AG10803 (cell line): ENCODE data around the gene CCDC8.
"Not testable (repeated sequence)": the region's sequence is repeated elsewhere in the genome, so short reads cannot be mapped to it uniquely, and the experiment has no call there.

ENCODE experiments used
- DNase-seq: peaks from one replicate; pipeline ENCODE4 v3.0.0; 2010; ENCODE audit warnings: low read depth
- H3K4me3 ChIP-seq: 2 replicates; pipeline ENCODE4 v1.5.1; 2011; ENCODE audit warnings: mild to moderate bottlenecking, low read length, control low read depth
- TF ChIP-seq, protein P1 (sequence below): conservative IDR thresholded peaks from 2 replicates; pipeline ENCODE4 v1.5.1; 2011; ENCODE audit warnings: mild to moderate bottlenecking, low read length, control low read depth, inconsistent platforms

The CCDC8 gene

GRCh38 chr19:46420056-46420455 lies 6.7 kb upstream of the CCDC8 start:
- TF ChIP-seq, protein P1, sequence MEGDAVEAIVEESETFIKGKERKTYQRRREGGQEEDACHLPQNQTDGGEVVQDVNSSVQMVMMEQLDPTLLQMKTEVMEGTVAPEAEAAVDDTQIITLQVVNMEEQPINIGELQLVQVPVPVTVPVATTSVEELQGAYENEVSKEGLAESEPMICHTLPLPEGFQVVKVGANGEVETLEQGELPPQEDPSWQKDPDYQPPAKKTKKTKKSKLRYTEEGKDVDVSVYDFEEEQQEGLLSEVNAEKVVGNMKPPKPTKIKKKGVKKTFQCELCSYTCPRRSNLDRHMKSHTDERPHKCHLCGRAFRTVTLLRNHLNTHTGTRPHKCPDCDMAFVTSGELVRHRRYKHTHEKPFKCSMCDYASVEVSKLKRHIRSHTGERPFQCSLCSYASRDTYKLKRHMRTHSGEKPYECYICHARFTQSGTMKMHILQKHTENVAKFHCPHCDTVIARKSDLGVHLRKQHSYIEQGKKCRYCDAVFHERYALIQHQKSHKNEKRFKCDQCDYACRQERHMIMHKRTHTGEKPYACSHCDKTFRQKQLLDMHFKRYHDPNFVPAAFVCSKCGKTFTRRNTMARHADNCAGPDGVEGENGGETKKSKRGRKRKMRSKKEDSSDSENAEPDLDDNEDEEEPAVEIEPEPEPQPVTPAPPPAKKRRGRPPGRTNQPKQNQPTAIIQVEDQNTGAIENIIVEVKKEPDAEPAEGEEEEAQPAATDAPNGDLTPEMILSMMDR: no peak

GRCh38 chr19:46415804-46416709 lies 2.7 kb upstream of the CCDC8 start:
- peak overlapping the region; percentile 58 for H3K4me3 ChIP-seq
- DNase-seq: peak; percentile 76

More at GRCh38 chr19:46420056-46420455, 6.7 kb upstream of the CCDC8 start:
- no peak for DNase-seq
- H3K4me3 ChIP-seq: no peak overlapping the region

DNA sequence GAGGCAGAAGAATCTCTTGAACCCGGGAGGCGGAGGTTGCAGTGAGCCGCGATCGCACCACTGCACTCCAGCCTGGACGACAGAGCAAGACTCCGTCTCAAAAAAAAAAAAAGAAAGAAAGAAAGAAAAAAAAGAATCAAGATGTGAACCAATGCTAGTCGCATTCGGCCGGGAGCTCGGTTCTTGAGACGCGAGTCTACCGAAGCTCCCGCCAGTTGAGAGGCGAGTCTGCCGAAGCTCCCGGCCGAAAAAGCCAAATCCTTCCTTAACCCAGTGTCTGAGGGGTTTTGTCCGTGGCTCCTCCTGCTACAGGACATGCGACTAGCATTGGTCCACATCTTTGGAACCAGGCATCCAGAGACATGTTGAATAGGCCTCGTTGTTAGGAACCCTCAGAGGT lies 1.5 kb upstream of the CCDC8 start:
- not testable (repeated sequence) for DNase-seq, H3K4me3 ChIP-seq

DNA sequence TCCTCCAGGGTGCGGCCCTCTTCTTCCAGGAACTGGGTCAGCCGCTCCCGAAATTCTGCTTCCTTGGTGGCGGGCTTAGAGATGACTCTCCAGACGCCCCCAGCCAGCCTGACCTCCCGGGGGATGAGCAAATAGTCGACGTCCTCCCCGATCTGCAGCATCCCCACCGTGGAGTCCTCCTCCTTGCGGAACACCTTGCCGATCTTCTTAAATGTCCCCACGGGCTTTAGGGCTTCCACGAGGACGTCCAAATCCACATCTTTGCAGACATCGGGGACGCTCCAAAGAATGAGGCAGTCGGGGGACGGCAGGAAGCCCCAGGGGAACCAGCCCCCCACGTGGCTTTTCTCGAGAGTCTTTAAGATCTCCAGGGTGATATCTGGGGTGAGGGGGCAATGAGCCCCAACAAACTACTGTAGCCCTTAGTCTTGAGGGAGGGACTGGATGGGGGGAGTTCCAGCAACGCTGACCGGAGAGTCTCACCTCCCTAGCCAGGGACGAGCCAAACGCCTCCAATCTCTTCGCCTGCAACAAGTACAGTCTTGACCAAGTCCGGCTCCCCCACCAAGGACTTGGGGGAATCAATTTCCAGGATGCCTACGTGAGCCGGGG lies 608 bp downstream of the CCDC8 start:
- DNase-seq: no peak
- TF ChIP-seq, protein P1: no peak
- peak overlapping the region; percentile 66 for H3K4me3 ChIP-seq

GRCh38 chr19:46411925-46412649 lies 1.3 kb downstream of the CCDC8 start:
- H3K4me3 ChIP-seq: peak overlapping the region; percentile 66
- TF ChIP-seq, protein P1: 0 out of 2 replicates have a peak, but pooled peaks have one; percentile 2

DNA sequence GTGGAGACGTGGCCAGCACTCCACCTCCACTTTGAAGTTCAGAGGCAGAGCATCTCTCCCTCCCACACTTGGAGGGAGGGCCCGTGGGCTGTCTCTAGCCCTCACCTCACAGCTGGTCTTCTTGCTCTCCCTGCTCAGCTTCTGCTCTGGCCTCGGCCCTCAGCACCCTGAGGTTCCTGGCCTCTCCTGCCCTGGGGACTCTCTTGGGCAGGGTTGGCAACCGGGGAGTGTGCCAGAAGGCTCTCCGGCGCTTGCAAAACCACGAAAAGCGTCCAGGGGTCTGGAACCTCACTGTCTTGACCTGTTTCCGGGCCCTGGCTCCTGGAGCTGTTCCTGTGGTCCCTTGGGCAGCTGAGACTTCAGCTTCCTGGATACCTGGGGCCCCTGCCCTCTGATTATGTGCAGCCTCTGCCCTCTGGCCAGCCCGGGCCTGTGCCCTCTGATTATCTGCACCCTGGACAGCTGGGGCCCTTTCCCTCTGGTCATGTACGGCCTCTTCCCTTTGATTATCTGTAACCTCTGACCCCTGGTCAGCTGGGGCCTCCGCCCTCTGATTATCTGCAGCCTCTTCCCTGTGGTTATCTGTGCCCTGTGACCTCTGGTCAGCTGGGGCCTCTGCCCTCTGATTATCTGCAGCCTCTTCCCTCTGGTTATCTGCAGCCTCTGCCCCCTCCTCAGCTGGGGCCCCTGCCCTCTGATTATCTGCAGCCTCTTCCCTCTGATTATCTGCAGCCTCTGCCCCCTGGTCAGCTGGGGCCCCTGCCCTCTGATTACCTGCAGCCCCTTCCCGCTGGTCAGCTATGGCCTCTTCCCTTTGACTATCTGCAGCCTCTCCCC lies 2.1 kb downstream of the CCDC8 start:
- H3K4me3 ChIP-seq: peak overlapping the region; percentile 66
- TF ChIP-seq, protein P1: no peak
- DNase-seq: no peak

More at GRCh38 chr19:46411925-46412649, 1.3 kb downstream of the CCDC8 start:
- DNase-seq: no peak

DNA sequence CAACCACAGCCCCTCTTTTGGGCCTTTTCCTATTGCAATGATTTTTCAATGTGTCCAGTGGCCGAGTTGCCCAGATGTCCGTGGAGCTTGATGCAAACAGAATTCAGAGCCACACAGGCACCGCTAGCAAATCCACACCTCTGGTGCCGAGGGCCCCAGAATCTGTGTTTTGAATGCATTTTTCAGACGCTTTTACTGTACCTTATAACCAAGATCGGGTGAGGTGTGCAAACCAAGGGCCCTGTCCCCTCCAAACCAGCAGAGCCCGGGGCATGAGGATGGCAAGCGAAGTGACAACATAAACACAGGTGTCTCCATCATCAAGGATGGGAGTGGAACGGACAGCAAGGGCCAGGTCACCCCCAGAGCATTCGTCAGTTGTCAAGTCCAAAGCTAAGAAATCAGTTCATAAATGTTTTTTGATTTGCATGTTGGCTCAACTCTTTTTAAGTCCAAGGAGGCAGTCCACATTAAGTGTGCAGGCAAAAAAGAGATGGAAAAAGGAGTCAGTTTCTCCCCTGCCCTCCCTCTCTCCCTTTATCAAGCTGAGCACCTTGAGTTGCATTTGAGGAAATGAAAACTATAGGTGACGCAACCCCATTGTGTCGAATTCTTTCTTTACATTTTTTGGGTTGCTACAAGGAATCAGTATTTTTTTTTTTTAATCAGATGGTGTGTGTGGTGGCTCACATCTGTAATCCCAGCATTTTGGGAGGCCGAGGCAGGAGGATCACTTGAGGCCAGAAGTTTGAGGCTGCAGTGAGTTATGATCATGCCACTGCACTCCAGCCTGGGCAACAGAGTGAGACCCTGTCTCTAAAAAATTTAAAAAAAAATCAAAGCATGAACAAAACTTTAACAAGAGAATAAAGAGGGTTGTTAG lies 2.9 kb downstream of the CCDC8 start:
- no peak for DNase-seq
- TF ChIP-seq, protein P1: no peak
- H3K4me3 ChIP-seq: peak overlapping the region; percentile 66; the same call in 1 of the 2 replicates
